K562 (cell line): ENCODE results near the gene TMEM218. TPM values are rescaled to one million over a fixed set of nuclear protein-coding genes. Genes with fewer than 3 reads are reported as not detected.

ENCODE experiments used
- CCNT2 ChIP-seq: IDR thresholded peaks from 2 replicates; pipeline ENCODE4 v1.6.1; 2011; ENCODE audit warnings: borderline replicate concordance, low read depth, mild to moderate bottlenecking, moderate library complexity, mixed read lengths, low read length; ENCODE audit not compliant: insufficient read length; ENCODE audit errors: extremely low read depth
- DPF2 ChIP-seq: fragments of 450-650 bp; IDR thresholded peaks from 2 replicates; pipeline ENCODE4 v1.6.1; 2016
- E2F1 ChIP-seq: sonication (generic); formaldehyde crosslinking; IDR thresholded peaks from 2 replicates; pipeline ENCODE4 v1.8.1; 2023; ENCODE audit warnings: mild to moderate bottlenecking, missing genetic modification reagents, moderate library complexity
- HLTF ChIP-seq: fragments of 450-650 bp; IDR thresholded peaks from 2 replicates; pipeline ENCODE4 v1.6.1; 2016
- OTX1 ChIP-seq: fragments of 450-650 bp; formaldehyde crosslinking; IDR thresholded peaks from 2 replicates; pipeline ENCODE4 v1.4.0; 2022; ENCODE audit warnings: mild to moderate bottlenecking
- RNF2 ChIP-seq: sonication (generic); IDR thresholded peaks from 2 replicates; pipeline ENCODE4 v1.6.1; 2016
- SREBF1 ChIP-seq: fragments of 150-350 bp; IDR thresholded peaks from 2 replicates; pipeline ENCODE4 v1.6.1; 2014; ENCODE audit warnings: antibody characterized with exemption, low read depth, low read length, borderline replicate concordance
- TEAD4 ChIP-seq, 2 experiments: sonication (generic) in 1 of 2; formaldehyde crosslinking in 1 of 2; IDR thresholded peaks; 2 replicates each; pipeline versions ENCODE4 v1.6.1 to v1.8.0; 2012 to 2022; ENCODE audit warnings: borderline replicate concordance in 1 of 2, inconsistent platforms in 1 of 2, low read length in 1 of 2, mild to moderate bottlenecking in 1 of 2, missing genetic modification reagents in 1 of 2
- ZNF232 ChIP-seq: sonication (generic); formaldehyde crosslinking; IDR thresholded peaks from 2 replicates; pipeline ENCODE4 v1.8.0; 2022; ENCODE audit warnings: mild to moderate bottlenecking, missing genetic modification reagents
- ZNF785 ChIP-seq: fragments of 250-450 bp; sonication (Bioruptor Pico); IDR thresholded peaks from 2 replicates; pipeline ENCODE4 v1.4.0; 2020; ENCODE audit warnings: mild to moderate bottlenecking
- polyA plus RNA-seq, 8 experiments: library from polyadenylated mRNA; depleted of rRNA in 4 of 8; stranded (reverse) in 5 of 8; unstranded in 3 of 8; fragments of >200 nt; fragmentation: Nextera tagmentation in 2 of 8; fragmentation: Illumina TruSeq in 1 of 8; extraction: Ambion mirVana in 2 of 8; extraction: Trizol in 1 of 8; gene quantifications; 2 replicates each; pipeline versions ENCODE4 v1.2.1 to v1.2.3, GENCODE V29; 2011 to 2014; ENCODE audit warnings: inconsistent platforms in 1 of 8, missing spikeins in 1 of 8
- total RNA-seq, 7 experiments: library from RNA; depleted of rRNA in 6 of 7; stranded (reverse); fragments of >200 nt in 6 of 7; fragmentation: Illumina TruSeq in 2 of 7; extraction: Trizol in 2 of 7; gene quantifications; 2 replicates each; pipeline versions ENCODE4 v1.2.1 to v1.2.3, GENCODE V29; 2011 to 2021; ENCODE audit warnings: low replicate concordance in 1 of 7
- TF ChIP-seq, protein P1 (sequence below): fragments of 250-450 bp; sonication (Bioruptor Pico); IDR thresholded peaks from 2 replicates; pipeline ENCODE4 v1.5.0; 2020; ENCODE audit warnings: mild to moderate bottlenecking, borderline replicate concordance

Gene TMEM218
- total and polyA plus RNA-seq, 9 of the 15 experiments (the other 6 are each of a cell fraction or from before 2014, with no cell fraction given), result 13.4 to 32.2 (median 25.4) TPM

DNA sequence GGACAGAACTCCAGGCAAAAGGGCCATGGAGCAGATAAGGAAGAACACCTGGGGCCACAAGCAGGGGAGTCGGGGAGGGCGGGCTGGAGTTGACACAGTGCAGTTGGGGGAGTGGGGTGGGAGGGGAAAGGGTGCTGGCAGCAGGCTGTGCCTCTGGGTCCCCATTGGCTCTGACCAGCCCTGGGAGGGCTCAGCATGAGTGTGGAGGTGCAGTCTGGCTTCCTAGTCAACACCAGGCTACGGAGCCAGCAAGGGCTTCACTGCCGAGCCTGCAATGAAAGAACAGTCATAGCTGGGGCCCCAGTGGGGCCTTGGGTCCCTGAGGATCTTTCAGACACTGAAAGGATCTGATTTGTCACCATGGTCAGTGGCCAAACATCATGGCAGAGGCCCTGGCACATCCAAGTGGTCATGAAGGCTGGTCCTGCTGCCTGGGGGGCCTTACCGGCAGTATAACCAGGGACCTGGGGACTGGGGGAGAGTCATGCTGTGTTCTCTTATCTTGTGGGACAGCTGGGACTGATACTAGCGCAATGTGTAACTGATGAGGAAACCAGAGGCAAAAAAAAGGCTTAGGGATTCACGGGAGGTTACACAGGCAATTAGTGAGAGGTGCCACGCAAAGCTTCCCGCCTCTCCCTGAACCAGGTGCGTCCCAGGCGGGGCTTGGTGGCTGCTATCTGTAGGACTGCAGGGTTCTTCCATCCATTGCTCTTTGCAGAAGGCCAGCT is 36.8 kb downstream of the TMEM218 start (continued):
- TF ChIP-seq CCNT2 (peak; percentile 47), RNF2 (0 out of 2 replicates have a peak, but pooled peaks have one; percentile 50), ZNF785 (CRISPR knock-in tag) (no peak), E2F1 (CRISPR knock-in tag) (0 out of 2 replicates have a peak, but pooled peaks have one; percentile 49), OTX1 (no peak), TEAD4 (IDR thresholded peaks at IDR 0.05; ENCODE audit: low read length) (peak; percentile 86), TEAD4 (CRISPR knock-in tag; IDR thresholded peaks at IDR 0.05; ENCODE audit: borderline replicate concordance) (no peak), DPF2 (peak; percentile 94), ZNF232 (CRISPR knock-in tag) (no peak), HLTF (no peak), SREBF1 (no peak)
- TF ChIP-seq, protein P1, sequence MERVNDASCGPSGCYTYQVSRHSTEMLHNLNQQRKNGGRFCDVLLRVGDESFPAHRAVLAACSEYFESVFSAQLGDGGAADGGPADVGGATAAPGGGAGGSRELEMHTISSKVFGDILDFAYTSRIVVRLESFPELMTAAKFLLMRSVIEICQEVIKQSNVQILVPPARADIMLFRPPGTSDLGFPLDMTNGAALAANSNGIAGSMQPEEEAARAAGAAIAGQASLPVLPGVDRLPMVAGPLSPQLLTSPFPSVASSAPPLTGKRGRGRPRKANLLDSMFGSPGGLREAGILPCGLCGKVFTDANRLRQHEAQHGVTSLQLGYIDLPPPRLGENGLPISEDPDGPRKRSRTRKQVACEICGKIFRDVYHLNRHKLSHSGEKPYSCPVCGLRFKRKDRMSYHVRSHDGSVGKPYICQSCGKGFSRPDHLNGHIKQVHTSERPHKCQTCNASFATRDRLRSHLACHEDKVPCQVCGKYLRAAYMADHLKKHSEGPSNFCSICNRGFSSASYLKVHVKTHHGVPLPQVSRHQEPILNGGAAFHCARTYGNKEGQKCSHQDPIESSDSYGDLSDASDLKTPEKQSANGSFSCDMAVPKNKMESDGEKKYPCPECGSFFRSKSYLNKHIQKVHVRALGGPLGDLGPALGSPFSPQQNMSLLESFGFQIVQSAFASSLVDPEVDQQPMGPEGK (CRISPR knock-in tag), result no peak
